ENCODE measurements around the gene TXNRD1. TPM values are rescaled to one million over a fixed set of nuclear protein-coding genes. Genes with fewer than 3 reads are reported as not detected.

The TXNRD1 gene
- total and polyA plus RNA-seq, 8 donors: 54.6 to 174 (median 61.1) TPM

- H3K36me3 ChIP-seq: no peaks in the 10 kb centered on the region
- peaks cover 11 to 14% of the 10 kb centered on the region in 2 donors for H3K4me1 ChIP-seq
- no peak for ATAC-seq
- H3K27me3 ChIP-seq: no peaks in the 10 kb centered on the region
- TF ChIP-seq, protein P1, sequence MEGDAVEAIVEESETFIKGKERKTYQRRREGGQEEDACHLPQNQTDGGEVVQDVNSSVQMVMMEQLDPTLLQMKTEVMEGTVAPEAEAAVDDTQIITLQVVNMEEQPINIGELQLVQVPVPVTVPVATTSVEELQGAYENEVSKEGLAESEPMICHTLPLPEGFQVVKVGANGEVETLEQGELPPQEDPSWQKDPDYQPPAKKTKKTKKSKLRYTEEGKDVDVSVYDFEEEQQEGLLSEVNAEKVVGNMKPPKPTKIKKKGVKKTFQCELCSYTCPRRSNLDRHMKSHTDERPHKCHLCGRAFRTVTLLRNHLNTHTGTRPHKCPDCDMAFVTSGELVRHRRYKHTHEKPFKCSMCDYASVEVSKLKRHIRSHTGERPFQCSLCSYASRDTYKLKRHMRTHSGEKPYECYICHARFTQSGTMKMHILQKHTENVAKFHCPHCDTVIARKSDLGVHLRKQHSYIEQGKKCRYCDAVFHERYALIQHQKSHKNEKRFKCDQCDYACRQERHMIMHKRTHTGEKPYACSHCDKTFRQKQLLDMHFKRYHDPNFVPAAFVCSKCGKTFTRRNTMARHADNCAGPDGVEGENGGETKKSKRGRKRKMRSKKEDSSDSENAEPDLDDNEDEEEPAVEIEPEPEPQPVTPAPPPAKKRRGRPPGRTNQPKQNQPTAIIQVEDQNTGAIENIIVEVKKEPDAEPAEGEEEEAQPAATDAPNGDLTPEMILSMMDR (IDR thresholded peaks at IDR 0.05): no peak
- H3K9me3 ChIP-seq: no peaks in the 10 kb centered on the region
- peak overlapping the region; percentile 28 to 44 for H3K27ac ChIP-seq
- intact Hi-C loops (cut with DNase I): no loop called here
- H3K4me3 ChIP-seq: no peak overlapping the region
- no peak for DNase-seq
Measured at GRCh38 chr12:104280111-104280510, 64.5 kb downstream of the TXNRD1 start.

GRCh38 chr12:104280717-104281458, 65.3 kb downstream of the TXNRD1 start:
- H3K4me3 ChIP-seq: no peak overlapping the region
- intact Hi-C loops (cut with DNase I): no loop called here
- ATAC-seq (peak; percentile 56), DNase-seq (no peak)
- H3K36me3 ChIP-seq: no peaks in the 10 kb centered on the region
- H3K27ac ChIP-seq: peak overlapping the region; percentile 28 to 44
- H3K9me3 ChIP-seq: no peaks in the 10 kb centered on the region
- TF ChIP-seq, protein P1 (IDR thresholded peaks at IDR 0.05): no peak
- H3K4me1 ChIP-seq: peaks cover 11 to 22% of the 10 kb centered on the region in 2 donors
- no peaks in the 10 kb centered on the region for H3K27me3 ChIP-seq

DNA sequence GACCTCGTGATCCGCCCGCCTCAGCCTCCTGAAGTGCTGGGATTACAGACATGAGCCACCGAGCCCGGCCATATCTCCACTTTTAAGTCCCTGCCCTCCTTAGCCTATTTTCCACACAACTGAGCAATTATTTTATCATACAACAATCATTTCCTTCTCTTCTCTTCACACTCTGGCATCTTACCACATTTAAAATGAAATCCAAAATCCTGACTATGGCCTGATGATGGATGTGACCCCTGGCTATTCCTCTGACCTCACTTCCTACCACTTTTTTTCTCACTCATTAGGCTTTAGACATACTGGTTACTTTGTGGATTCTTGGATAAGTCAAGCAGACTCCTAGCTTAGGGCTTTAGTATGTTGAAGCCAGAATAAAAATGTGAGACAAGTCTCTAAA, 66.1 kb downstream of the TXNRD1 start:
- Histone ChIP-seq H3K4me3 (no peak overlapping the region), H3K36me3 (no peaks in the 10 kb centered on the region), H3K27ac (peak overlapping the region; percentile 13 to 39), H3K4me1 (peaks cover 18 to 29% of the 10 kb centered on the region in 2 donors), H3K27me3 (no peaks in the 10 kb centered on the region), H3K9me3 (no peaks in the 10 kb centered on the region)
- DNase-seq (no peak), ATAC-seq (no peak)
- TF ChIP-seq, protein P1 (IDR thresholded peaks at IDR 0.05): no peak
- intact Hi-C loops (cut with DNase I): no loop called here

DNA sequence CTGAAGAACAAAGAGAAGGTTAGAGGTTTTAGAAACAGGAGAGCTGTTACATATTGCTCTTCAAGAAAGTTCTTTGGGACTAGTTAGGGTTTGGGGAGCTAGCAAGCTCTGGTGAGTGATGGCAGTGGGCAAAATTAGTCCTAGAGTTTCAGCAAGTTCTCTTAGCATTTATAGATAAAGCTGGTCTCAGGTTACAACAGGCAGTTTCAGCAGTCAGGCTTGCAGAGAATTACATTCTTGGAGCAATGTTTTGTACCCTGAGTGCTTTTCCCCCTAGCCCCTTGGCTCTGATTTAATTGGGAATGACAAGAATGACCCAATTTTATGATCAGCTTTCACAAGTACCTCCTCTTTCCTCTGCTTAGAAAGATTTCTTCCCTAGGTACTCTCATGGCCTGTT, 66.5 kb downstream of the TXNRD1 start:
- Histone ChIP-seq H3K27me3 (no peaks in the 10 kb centered on the region), H3K27ac (peak overlapping the region in 1 of 2 donors; percentile 13), H3K9me3 (no peaks in the 10 kb centered on the region), H3K4me3 (no peak overlapping the region), H3K4me1 (peaks cover 18 to 30% of the 10 kb centered on the region in 2 donors), H3K36me3 (no peaks in the 10 kb centered on the region)
- TF ChIP-seq, protein P1 (IDR thresholded peaks at IDR 0.05): no peak
- no peak for DNase-seq
- no peak for ATAC-seq
- intact Hi-C loops (cut with DNase I): no loop called here

GRCh38 chr12:104285740-104286515, 70.3 kb downstream of the TXNRD1 start:
- ATAC-seq (peak; percentile 63), DNase-seq (peak in 1 of 4 donors; percentile 74)
- Histone ChIP-seq H3K4me3 (peak overlapping the region in 1 of 2 donors; percentile 66), H3K27me3 (no peaks in the 10 kb centered on the region), H3K9me3 (no peaks in the 10 kb centered on the region), H3K4me1 (peaks cover 8 to 37% of the 10 kb centered on the region in 2 donors), H3K36me3 (peaks cover 0 to 10% of the 10 kb centered on the region in 2 donors), H3K27ac (peak overlapping the region; percentile 96 to 99)
- TF ChIP-seq, protein P1 (IDR thresholded peaks at IDR 0.05): no peak
- intact Hi-C loops (cut with DNase I): no loop called here

All from left lung (tissue), 10 donors.